IMR-90 (cell line): ENCODE results near the gene CCDC141. TPM values are rescaled to one million over a fixed set of nuclear protein-coding genes. Genes with fewer than 3 reads are reported as not detected.

Experiments
- ATAC-seq: fragments of 200-7000 bp; cut with Tn5 transposase; 2 replicates; pipeline ENCODE4 v1.9.1; 2020; ENCODE audit warnings: low read depth, mild to moderate bottlenecking, moderate library complexity
- BruUV-seq: library from RNA; stranded (reverse); fragments of 400-500 nt; replicated peaks from 2 replicates; lab custom pipeline; 2021; lab: Mats Ljungman, UMichigan
- CTCF ChIA-PET: fragments of 300-600 bp; formaldehyde crosslinking; extraction: SDS; loops from one replicate; lab custom pipeline; 2021; ENCODE audit warnings: antibody characterized with exemption; lab: Yijun Ruan, JAX
- POLR2A ChIA-PET: fragments of 300-600 bp; sonication (Branson Sonifier 250); formaldehyde crosslinking; loops from one replicate; lab custom pipeline; 2022; ENCODE audit warnings: antibody characterized with exemption; ENCODE audit not compliant: unreplicated experiment; lab: Charles Lee
- DNase-seq: peaks from one replicate; pipeline ENCODE4 v3.0.0; 2013
- H2AFZ ChIP-seq: replicated peaks from 2 replicates; pipeline ENCODE3; 2013; ENCODE audit warnings: low read length, mild to moderate bottlenecking; ENCODE audit not compliant: poor library complexity
- H2AK5ac ChIP-seq: 2 replicates; pipeline ENCODE4 v1.6.1; 2013; ENCODE audit warnings: low read depth, low read length, inconsistent platforms
- H2AK9ac ChIP-seq: replicated peaks from 2 replicates; pipeline ENCODE3; 2013; ENCODE audit warnings: mild to moderate bottlenecking, low read depth, low read length, moderate library complexity; ENCODE audit not compliant: poor library complexity
- H2BK120ac ChIP-seq: 2 replicates; pipeline ENCODE4 v1.6.1; 2013; ENCODE audit warnings: low read depth, low read length, inconsistent platforms
- H2BK15ac ChIP-seq: 3 replicates; pipeline ENCODE4 v1.6.1; 2013; ENCODE audit warnings: low read depth, low read length, inconsistent platforms
- H2BK20ac ChIP-seq: 2 replicates; pipeline ENCODE4 v1.6.1; 2013; ENCODE audit warnings: low read depth, mild to moderate bottlenecking, inconsistent platforms, low read length, moderate library complexity
- H2BK5ac ChIP-seq: 2 replicates; pipeline ENCODE4 v1.6.1; 2013; ENCODE audit warnings: mild to moderate bottlenecking, low read depth, low read length, inconsistent platforms; ENCODE audit not compliant: poor library complexity, severe bottlenecking
- H3K14ac ChIP-seq: replicated peaks from 2 replicates; pipeline ENCODE4 v1.6.1; 2013; ENCODE audit warnings: low read depth, low read length, inconsistent platforms
- H3K18ac ChIP-seq: 2 replicates; pipeline ENCODE4 v1.6.1; 2013; ENCODE audit warnings: low read depth, low read length, control low read depth
- H3K23ac ChIP-seq: 2 replicates; pipeline ENCODE4 v1.6.1; 2013; ENCODE audit warnings: low read depth, low read length, inconsistent platforms
- H3K27ac ChIP-seq: 2 replicates; pipeline ENCODE4 v1.5.1; 2013; ENCODE audit warnings: mild to moderate bottlenecking, control low read depth, low read length; ENCODE audit not compliant: insufficient read depth
- H3K27me3 ChIP-seq: 2 replicates; pipeline ENCODE4 v1.6.1; 2013; ENCODE audit warnings: low read length; ENCODE audit not compliant: control insufficient read depth, insufficient read depth
- H3K36me3 ChIP-seq: 2 replicates; pipeline ENCODE4 v1.6.1; 2013; ENCODE audit warnings: low read length, mixed read lengths; ENCODE audit not compliant: control insufficient read depth, insufficient read depth
- H3K4ac ChIP-seq: 2 replicates; pipeline ENCODE4 v1.6.1; 2013; ENCODE audit warnings: low read depth, low read length, inconsistent platforms
- H3K4me1 ChIP-seq: 2 replicates; pipeline ENCODE4 v1.6.1; 2013; ENCODE audit warnings: low read length, mixed read lengths; ENCODE audit not compliant: control insufficient read depth, insufficient read depth
- H3K4me2 ChIP-seq: 2 replicates; pipeline ENCODE4 v1.6.1; 2013; ENCODE audit warnings: low read depth, mild to moderate bottlenecking, control low read depth, low read length, moderate library complexity
- H3K4me3 ChIP-seq: 2 replicates; pipeline ENCODE4 v1.5.1; 2013; ENCODE audit warnings: low read depth, mild to moderate bottlenecking, control low read depth, low read length, moderate library complexity; ENCODE audit not compliant: insufficient read depth
- H3K56ac ChIP-seq: 2 replicates; pipeline ENCODE4 v1.6.1; 2013; ENCODE audit warnings: low read length, inconsistent platforms; ENCODE audit not compliant: insufficient read depth; ENCODE audit errors: extremely low read depth
- H3K79me1 ChIP-seq, 2 experiments: 2 replicates each; pipeline ENCODE4 v1.6.1; 2013; ENCODE audit warnings: low read length in 2 of 2, inconsistent platforms in 1 of 2, low read depth in 1 of 2
- H3K9ac ChIP-seq: 2 replicates; pipeline ENCODE4 v1.6.1; 2013; ENCODE audit warnings: low read depth, low read length, control low read depth
- H3K9me1 ChIP-seq: 2 replicates; pipeline ENCODE4 v1.6.1; 2013; ENCODE audit warnings: low read length, inconsistent platforms; ENCODE audit not compliant: insufficient read depth
- H3K9me3 ChIP-seq: 2 replicates; pipeline ENCODE4 v1.6.1; 2013; ENCODE audit warnings: low read length; ENCODE audit not compliant: control insufficient read depth, insufficient read depth
- H4K20me1 ChIP-seq: 2 replicates; pipeline ENCODE4 v1.6.1; 2013; ENCODE audit warnings: low read length, inconsistent platforms; ENCODE audit not compliant: insufficient read depth
- H4K5ac ChIP-seq: 2 replicates; pipeline ENCODE4 v1.6.1; 2013; ENCODE audit warnings: mild to moderate bottlenecking, low read depth, low read length, control low read depth
- H4K8ac ChIP-seq, 2 experiments: 2 replicates each; pipeline ENCODE4 v1.6.1; 2013; ENCODE audit warnings: low read depth in 2 of 2, low read length in 2 of 2, control low read depth in 1 of 2, inconsistent platforms in 1 of 2
- H4K91ac ChIP-seq: 2 replicates; pipeline ENCODE4 v1.6.1; 2013; ENCODE audit warnings: low read depth, low read length, inconsistent platforms; ENCODE audit not compliant: insufficient read depth
- FOS ChIP-seq: fragments of 150-350 bp; IDR thresholded peaks from 2 replicates; pipeline ENCODE4 v1.6.1; 2016; ENCODE audit warnings: low read depth, low read length
- MXI1 ChIP-seq: IDR thresholded peaks from 2 replicates; pipeline ENCODE4 v1.6.1; 2012; ENCODE audit warnings: low read depth, mild to moderate bottlenecking, low read length, moderate library complexity, borderline replicate concordance
- POLR2A ChIP-seq: IDR thresholded peaks from 2 replicates; pipeline ENCODE4 v1.6.1; 2012; ENCODE audit warnings: mild to moderate bottlenecking, low read depth, low read length
- RFX5 ChIP-seq: IDR thresholded peaks from 2 replicates; pipeline ENCODE4 v1.8.0; 2012; ENCODE audit warnings: low read depth, mild to moderate bottlenecking, low read length, moderate library complexity
- SMC3 ChIP-seq: fragments of 150-350 bp; IDR thresholded peaks from 2 replicates; pipeline ENCODE4 v1.6.1; 2016; ENCODE audit warnings: low read depth, mild to moderate bottlenecking, antibody characterized with exemption, low read length, moderate library complexity
- USF2 ChIP-seq: fragments of 150-350 bp; IDR thresholded peaks from 2 replicates; pipeline ENCODE4 v1.6.1; 2017; ENCODE audit warnings: mild to moderate bottlenecking, antibody characterized with exemption, low read length, low read depth
- WGBS, 2 experiments: methylation state at CpG; one replicate each; pipeline versions ENCODE4 v1.1.5 to v1.1.7; 2013; ENCODE audit warnings: missing lambda C conversion rate in 2 of 2; ENCODE audit not compliant: insufficient read length in 1 of 2; ENCODE audit errors: extremely low coverage in 2 of 2; 5-methylcytosine and 5-hydroxymethylcytosine counted together
- dilution Hi-C: fragments of 300-500 bp; cut with HindIII; formaldehyde crosslinking; loops from one replicate; pipeline ENCODE4 v1.14.3; 2018; ENCODE audit warnings: low sequenced_read_pairs; ENCODE audit not compliant: unreplicated experiment
- in situ Hi-C: fragments of 300-500 bp; cut with MboI; formaldehyde crosslinking; loops from 3 replicates; pipeline ENCODE4 v1.14.3; 2019; ENCODE audit warnings: low sequenced_read_pairs, inconsistent platforms, mixed read lengths
- intact Hi-C: fragments of 100-400 bp; cut with micrococcal nuclease; formaldehyde crosslinking; loops from 2 replicates; pipeline ENCODE4 v1.10.0; 2022
- polyA plus RNA-seq, 3 experiments: library from polyadenylated mRNA; depleted of rRNA; stranded (reverse); fragments of >200 nt; gene quantifications; 2 replicates each; pipeline ENCODE4 v1.2.3, GENCODE V29; 2012; ENCODE audit warnings: low replicate concordance in 1 of 3
- total RNA-seq: library from RNA; depleted of rRNA; stranded (reverse); fragments of >200 nt; gene quantifications from 2 replicates; pipeline ENCODE4 v1.2.3, GENCODE V29; 2012
- TF ChIP-seq, protein P1 (sequence below): fragments of 150-350 bp; IDR thresholded peaks from 2 replicates; pipeline ENCODE4 v1.6.1; 2016; ENCODE audit warnings: low read depth, mild to moderate bottlenecking, low read length, moderate library complexity, borderline replicate concordance

CCDC141 gene
- total and polyA plus RNA-seq, 2 of the 4 experiments (the other 2 are of a cell fraction): not detected

DNA sequence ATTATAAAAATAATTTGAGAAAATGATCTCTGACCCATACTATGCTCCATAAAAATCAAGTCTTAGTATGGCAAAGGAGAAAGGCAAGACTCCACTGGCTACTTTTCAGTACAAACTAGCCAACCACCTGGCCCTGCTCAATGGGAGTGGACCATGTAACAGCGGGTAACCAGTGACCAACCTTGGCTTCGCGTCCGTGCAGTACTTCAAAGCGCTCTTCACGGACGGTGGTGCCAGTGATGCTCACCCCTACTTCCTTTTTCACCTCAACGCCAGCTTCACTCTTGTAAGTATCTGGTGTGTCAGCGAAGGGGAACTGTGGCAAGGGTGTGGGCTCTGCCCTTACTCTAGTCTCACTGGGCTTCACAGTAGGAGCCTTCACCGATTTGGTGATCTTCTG is 266.0 kb downstream of the CCDC141 start:
- no peak overlapping the region for H2AFZ ChIP-seq
- H2AK9ac ChIP-seq: no peak overlapping the region
- TF ChIP-seq FOS: no peak
- no peak for TF ChIP-seq POLR2A
- TF ChIP-seq SMC3: no peak
- no peak for TF ChIP-seq MXI1
- TF ChIP-seq RFX5: no peak
- TF ChIP-seq, protein P1, sequence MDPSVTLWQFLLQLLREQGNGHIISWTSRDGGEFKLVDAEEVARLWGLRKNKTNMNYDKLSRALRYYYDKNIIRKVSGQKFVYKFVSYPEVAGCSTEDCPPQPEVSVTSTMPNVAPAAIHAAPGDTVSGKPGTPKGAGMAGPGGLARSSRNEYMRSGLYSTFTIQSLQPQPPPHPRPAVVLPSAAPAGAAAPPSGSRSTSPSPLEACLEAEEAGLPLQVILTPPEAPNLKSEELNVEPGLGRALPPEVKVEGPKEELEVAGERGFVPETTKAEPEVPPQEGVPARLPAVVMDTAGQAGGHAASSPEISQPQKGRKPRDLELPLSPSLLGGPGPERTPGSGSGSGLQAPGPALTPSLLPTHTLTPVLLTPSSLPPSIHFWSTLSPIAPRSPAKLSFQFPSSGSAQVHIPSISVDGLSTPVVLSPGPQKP: no peak
- no peak for TF ChIP-seq USF2
- intact Hi-C loops (no loop called here), dilution Hi-C loops (no loop called here), in situ Hi-C loops (no loop called here)
- no peak overlapping the region for H2BK15ac ChIP-seq
- WGBS, 2 experiments: no CpG with 5 or more reads among the region's 10 CpGs
- H3K4me2 ChIP-seq: no peak overlapping the region
- H4K20me1 ChIP-seq: no peaks in the 10 kb centered on the region
- ChIA-PET CTCF (interaction anchor here (0.7 kb wide), 1 partner anchor 834 kb away, joined by 3 read pairs; no protein-coding TSS in a partner anchor), POLR2A (no interaction called here)
- no peaks in the 10 kb centered on the region for H3K9me1 ChIP-seq
- H4K91ac ChIP-seq: no peak overlapping the region
- no peak overlapping the region for H2BK5ac ChIP-seq
- no peak for DNase-seq
- no peak overlapping the region for H3K4ac ChIP-seq
- H4K8ac ChIP-seq: no peak overlapping the region
- H3K79me1 ChIP-seq: no peaks in the 10 kb centered on the region
- H3K9ac ChIP-seq: no peak overlapping the region
- H3K14ac ChIP-seq: no peak overlapping the region
- H3K4me1 ChIP-seq: no peaks in the 10 kb centered on the region
- no peak overlapping the region for H3K18ac ChIP-seq
- H3K23ac ChIP-seq: no peak overlapping the region
- H3K36me3 ChIP-seq: no peaks in the 10 kb centered on the region
- no TSS peak for BruUV-seq
- no peaks in the 10 kb centered on the region for H3K27me3 ChIP-seq
- no peak overlapping the region for H3K56ac ChIP-seq
- no peak overlapping the region for H3K4me3 ChIP-seq
- no peaks in the 10 kb centered on the region for H3K9me3 ChIP-seq
- H3K27ac ChIP-seq: no peak overlapping the region
- no peak for ATAC-seq
- no peak overlapping the region for H2BK120ac ChIP-seq
- no peak overlapping the region for H4K5ac ChIP-seq
- H2AK5ac ChIP-seq: no peak overlapping the region
- H2BK20ac ChIP-seq: no peak overlapping the region
